Esophagus squamous epithelium (tissue), 4 donors: ENCODE measurements around the gene RANGAP1.

Experiments used
- POLR2A ChIP-seq, 4 donors: fragments of 450-650 bp; IDR thresholded peaks; one replicate each; pipeline ENCODE4 v1.6.1; 2017; ENCODE audit warnings: antibody characterized with exemption in 4 of 4, mild to moderate bottlenecking in 4 of 4, moderate library complexity in 3 of 4
- TF ChIP-seq, protein P1 (sequence below), 6 experiments: fragments of 450-650 bp in 4 of 6; fragments of 200-600 bp in 2 of 6; sonication (generic) in 2 of 6; IDR thresholded peaks; one replicate each; pipeline ENCODE4 v1.5.1; 2016 to 2019; ENCODE audit warnings: antibody characterized with exemption in 6 of 6, mild to moderate bottlenecking in 4 of 6, moderate library complexity in 4 of 6

GRCh38 chr22:41320416-41321240, 34.6 kb upstream of the RANGAP1 start:
- TF ChIP-seq POLR2A (IDR thresholded peaks at IDR 0.05): no peak
- TF ChIP-seq, protein P1, sequence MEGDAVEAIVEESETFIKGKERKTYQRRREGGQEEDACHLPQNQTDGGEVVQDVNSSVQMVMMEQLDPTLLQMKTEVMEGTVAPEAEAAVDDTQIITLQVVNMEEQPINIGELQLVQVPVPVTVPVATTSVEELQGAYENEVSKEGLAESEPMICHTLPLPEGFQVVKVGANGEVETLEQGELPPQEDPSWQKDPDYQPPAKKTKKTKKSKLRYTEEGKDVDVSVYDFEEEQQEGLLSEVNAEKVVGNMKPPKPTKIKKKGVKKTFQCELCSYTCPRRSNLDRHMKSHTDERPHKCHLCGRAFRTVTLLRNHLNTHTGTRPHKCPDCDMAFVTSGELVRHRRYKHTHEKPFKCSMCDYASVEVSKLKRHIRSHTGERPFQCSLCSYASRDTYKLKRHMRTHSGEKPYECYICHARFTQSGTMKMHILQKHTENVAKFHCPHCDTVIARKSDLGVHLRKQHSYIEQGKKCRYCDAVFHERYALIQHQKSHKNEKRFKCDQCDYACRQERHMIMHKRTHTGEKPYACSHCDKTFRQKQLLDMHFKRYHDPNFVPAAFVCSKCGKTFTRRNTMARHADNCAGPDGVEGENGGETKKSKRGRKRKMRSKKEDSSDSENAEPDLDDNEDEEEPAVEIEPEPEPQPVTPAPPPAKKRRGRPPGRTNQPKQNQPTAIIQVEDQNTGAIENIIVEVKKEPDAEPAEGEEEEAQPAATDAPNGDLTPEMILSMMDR (IDR thresholded peaks at IDR 0.05): no peak
